Neural crest cell (in vitro differentiated cells): ENCODE results near the gene EVA1C. TPM values are rescaled to one million over a fixed set of nuclear protein-coding genes. Genes with fewer than 3 reads are reported as not detected.

Source experiments
- DNase-seq: peaks from one replicate; pipeline ENCODE4 v3.0.0; 2021; ENCODE audit warnings: low read depth, mixed read lengths, low spot score
- H3K27ac Mint-ChIP-seq: one replicate; pipeline ENCODE4 v1.8.0; 2021; ENCODE audit warnings: mild to moderate bottlenecking, mixed read lengths; ENCODE audit not compliant: unreplicated experiment
- H3K27me3 Mint-ChIP-seq: 2 replicates; pipeline ENCODE4 v1.8.0; 2021; ENCODE audit warnings: low read depth, mild to moderate bottlenecking, mixed read lengths
- H3K36me3 Mint-ChIP-seq: 2 replicates; pipeline ENCODE4 v1.8.0; 2021; ENCODE audit warnings: low read depth, mild to moderate bottlenecking, mixed read lengths
- H3K4me1 Mint-ChIP-seq: 2 replicates; pipeline ENCODE4 v1.8.0; 2021; ENCODE audit warnings: mixed read lengths
- H3K4me3 Mint-ChIP-seq: one replicate; pipeline ENCODE4 v1.8.0; 2021; ENCODE audit warnings: mild to moderate bottlenecking, mixed read lengths
- H3K9me3 Mint-ChIP-seq: 2 replicates; pipeline ENCODE4 v1.8.0; 2021; ENCODE audit warnings: mixed read lengths
- long read RNA-seq: library from polyadenylated mRNA; unstranded; transcript quantifications from one replicate; pipeline ENCODE4 v2.0.0, GENCODE V29; 2020
- total RNA-seq: library from RNA; stranded (reverse); gene quantifications from 2 replicates; pipeline ENCODE4 v1.2.1, GENCODE V29; 2021
- TF ChIP-seq, protein P1 (sequence below): fragments of 200-600 bp; sonication (generic); conservative IDR thresholded peaks from 2 replicates; pipeline ENCODE4 v1.5.0; 2021; ENCODE audit warnings: antibody characterized with exemption, mild to moderate bottlenecking

The EVA1C gene, protein sequence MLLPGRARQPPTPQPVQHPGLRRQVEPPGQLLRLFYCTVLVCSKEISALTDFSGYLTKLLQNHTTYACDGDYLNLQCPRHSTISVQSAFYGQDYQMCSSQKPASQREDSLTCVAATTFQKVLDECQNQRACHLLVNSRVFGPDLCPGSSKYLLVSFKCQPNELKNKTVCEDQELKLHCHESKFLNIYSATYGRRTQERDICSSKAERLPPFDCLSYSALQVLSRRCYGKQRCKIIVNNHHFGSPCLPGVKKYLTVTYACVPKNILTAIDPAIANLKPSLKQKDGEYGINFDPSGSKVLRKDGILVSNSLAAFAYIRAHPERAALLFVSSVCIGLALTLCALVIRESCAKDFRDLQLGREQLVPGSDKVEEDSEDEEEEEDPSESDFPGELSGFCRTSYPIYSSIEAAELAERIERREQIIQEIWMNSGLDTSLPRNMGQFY
- total RNA-seq = not detected in 2 replicates
- long read RNA-seq = 0 reads

DNA sequence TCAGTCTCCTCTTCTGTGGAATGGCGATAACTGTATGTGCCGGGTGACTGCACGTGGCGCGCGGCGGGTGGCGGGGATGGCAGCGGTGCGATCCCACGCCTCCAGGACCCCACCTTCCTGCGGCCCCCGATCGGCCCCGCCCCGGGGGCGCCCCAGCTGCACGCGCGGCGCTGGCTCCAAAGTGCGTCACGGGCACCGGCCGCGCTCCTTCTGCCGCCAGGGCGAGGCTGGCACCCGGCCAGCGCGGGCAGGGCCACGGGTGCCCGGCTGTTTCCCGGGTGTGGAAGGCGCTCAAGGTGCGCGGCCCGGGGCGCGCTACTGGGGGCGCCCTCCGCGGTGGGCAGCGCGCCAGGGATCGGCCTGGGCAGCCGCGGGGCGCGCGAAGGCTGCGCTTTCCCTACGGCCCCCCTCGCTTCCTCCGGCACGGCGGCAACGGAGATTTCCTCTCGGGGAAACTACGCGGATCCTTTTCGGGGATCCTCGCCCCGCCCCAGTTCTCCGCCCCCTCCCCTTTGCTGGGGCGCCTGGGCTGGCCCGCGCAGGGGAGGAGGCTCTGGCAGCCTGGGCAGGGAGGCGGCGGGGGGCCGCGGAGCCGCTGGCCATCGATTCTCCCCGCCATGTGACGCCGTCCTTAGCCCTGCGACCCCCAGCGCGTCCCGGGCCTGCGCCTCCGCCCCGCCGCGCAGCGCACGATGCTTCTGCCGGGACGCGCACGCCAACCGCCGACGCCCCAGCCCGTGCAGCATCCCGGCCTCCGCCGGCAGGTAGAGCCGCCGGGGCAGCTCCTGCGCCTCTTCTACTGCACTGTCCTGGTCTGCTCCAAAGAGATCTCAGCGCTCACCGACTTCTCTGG lies at the start of gene EVA1C:
Gene EVA1C, plus strand, starts transcription at position 545 of the 853 bp plus-strand sequence. Its CDS starts 148 bp downstream, at position 693.
- Mint-ChIP-seq H3K27ac (no peak within 1 kb of the TSS), H3K4me3 (peak within 1 kb of the TSS; percentile 82), H3K27me3 (peaks cover 79% of the 10 kb centered on the region), H3K4me1 (peaks cover 30% of the 10 kb centered on the region), H3K36me3 (no peaks in the 10 kb centered on the region), H3K9me3 (no peaks in the 10 kb centered on the region)
- no peak for DNase-seq
- TF ChIP-seq, protein P1, sequence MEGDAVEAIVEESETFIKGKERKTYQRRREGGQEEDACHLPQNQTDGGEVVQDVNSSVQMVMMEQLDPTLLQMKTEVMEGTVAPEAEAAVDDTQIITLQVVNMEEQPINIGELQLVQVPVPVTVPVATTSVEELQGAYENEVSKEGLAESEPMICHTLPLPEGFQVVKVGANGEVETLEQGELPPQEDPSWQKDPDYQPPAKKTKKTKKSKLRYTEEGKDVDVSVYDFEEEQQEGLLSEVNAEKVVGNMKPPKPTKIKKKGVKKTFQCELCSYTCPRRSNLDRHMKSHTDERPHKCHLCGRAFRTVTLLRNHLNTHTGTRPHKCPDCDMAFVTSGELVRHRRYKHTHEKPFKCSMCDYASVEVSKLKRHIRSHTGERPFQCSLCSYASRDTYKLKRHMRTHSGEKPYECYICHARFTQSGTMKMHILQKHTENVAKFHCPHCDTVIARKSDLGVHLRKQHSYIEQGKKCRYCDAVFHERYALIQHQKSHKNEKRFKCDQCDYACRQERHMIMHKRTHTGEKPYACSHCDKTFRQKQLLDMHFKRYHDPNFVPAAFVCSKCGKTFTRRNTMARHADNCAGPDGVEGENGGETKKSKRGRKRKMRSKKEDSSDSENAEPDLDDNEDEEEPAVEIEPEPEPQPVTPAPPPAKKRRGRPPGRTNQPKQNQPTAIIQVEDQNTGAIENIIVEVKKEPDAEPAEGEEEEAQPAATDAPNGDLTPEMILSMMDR = no peak

DNA sequence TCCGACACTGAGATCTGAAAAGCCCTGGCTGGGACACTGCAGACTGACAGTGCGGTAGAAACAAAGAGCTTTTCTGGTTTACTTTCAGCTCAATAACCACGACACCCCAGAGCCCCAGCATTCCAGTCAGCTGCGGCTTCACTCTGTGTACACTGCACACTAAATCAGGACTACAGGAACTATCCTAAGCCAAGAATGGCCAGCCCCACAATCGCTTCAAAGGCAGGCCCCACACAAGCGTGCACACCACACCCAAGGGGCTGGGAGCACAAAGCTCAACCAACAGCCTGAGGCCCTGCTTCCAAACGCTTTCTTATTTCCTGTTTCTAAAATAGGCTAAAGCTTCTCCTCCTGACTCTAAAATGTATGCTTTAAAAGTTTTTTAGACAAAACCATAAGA lies 48.1 kb upstream of the EVA1C start:
- TF ChIP-seq, protein P1 = no peak
- H3K36me3 Mint-ChIP-seq = peaks cover 13% of the 10 kb centered on the region
- no peaks in the 10 kb centered on the region for H3K27me3 Mint-ChIP-seq
- no peaks in the 10 kb centered on the region for H3K9me3 Mint-ChIP-seq
- peaks cover 7% of the 10 kb centered on the region for H3K4me1 Mint-ChIP-seq
- no peak overlapping the region for H3K4me3 Mint-ChIP-seq
- no peak for DNase-seq
- H3K27ac Mint-ChIP-seq = peak overlapping the region; percentile 85

DNA sequence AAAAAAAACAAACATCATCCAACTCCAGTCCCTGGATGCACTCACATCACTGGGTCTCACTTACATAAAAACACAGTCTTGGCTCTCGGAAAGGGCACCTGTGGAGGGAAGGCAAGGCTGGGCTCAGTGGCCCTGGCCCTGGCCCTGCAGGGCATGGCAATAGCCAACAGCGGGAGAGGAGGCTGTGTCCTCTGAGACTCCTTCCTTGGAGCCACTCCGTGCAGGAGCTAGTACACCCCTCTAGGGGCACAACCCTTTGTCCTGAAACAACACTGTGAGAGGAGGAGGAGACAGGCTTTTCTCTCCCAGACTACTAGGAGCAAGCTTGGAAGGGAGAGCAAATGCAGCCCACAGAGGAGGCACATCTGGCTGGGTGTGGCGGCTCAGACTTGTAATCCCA lies 47.7 kb upstream of the EVA1C start:
- Mint-ChIP-seq H3K4me1 (peaks cover 7% of the 10 kb centered on the region), H3K4me3 (no peak overlapping the region), H3K36me3 (peaks cover 13% of the 10 kb centered on the region), H3K27ac (peak overlapping the region; percentile 39), H3K27me3 (no peaks in the 10 kb centered on the region), H3K9me3 (no peaks in the 10 kb centered on the region)
- no peak for DNase-seq
- TF ChIP-seq, protein P1 = peak; percentile 25

DNA sequence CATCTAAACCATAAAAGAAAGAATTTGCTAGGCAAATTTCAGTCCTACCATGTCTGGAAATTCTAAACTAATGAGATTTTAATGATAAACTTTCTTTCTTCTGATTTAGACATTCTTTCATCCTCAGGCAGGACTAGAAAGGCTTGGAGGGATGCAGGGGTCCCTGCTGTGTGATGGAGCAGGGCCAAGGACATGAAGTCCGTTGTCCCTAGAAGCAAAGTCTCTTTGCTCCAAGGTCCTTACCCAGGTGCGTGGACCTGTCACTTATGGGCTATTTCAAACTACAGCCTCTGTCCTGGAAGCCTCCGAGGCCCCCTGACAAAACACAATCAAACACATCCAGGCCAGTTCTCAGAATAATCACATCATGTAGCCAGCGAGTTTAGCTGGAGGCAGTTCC lies 46.3 kb upstream of the EVA1C start:
- H3K27ac Mint-ChIP-seq = no peak overlapping the region
- H3K4me1 Mint-ChIP-seq = peaks cover 7% of the 10 kb centered on the region
- TF ChIP-seq, protein P1 = no peak
- no peak overlapping the region for H3K4me3 Mint-ChIP-seq
- no peaks in the 10 kb centered on the region for H3K9me3 Mint-ChIP-seq
- H3K27me3 Mint-ChIP-seq = no peaks in the 10 kb centered on the region
- DNase-seq = no peak
- H3K36me3 Mint-ChIP-seq = peaks cover 10% of the 10 kb centered on the region

DNA sequence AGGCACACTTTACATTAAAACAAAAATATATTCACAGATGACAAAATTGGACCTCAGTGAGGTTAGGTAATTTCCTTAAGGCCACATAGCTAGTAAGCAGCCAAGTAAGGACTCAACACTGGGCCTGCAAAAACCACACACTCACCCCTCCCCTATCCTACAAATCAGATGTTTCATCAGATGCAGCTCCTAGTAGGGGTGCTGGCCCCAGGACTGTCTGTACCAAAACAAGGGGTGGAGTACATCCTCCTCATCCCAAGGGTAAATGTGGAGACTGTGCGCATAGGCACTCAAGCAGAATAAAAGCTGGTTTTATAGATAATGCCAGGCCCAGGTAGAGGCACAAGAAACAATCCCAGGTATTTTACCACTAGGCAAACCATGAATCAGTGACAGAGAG lies 45.3 kb upstream of the EVA1C start:
- DNase-seq = no peak
- no peak overlapping the region for H3K4me3 Mint-ChIP-seq
- H3K27me3 Mint-ChIP-seq = no peaks in the 10 kb centered on the region
- no peak overlapping the region for H3K27ac Mint-ChIP-seq
- no peaks in the 10 kb centered on the region for H3K9me3 Mint-ChIP-seq
- H3K36me3 Mint-ChIP-seq = peaks cover 10% of the 10 kb centered on the region
- peaks cover 7% of the 10 kb centered on the region for H3K4me1 Mint-ChIP-seq
- TF ChIP-seq, protein P1 = no peak
